Renal cortical epithelial cell (primary cell): Measurements from ENCODE around the gene WDR86. TPM values are rescaled to one million over a fixed set of nuclear protein-coding genes. Genes with fewer than 3 reads are reported as not detected.

Source experiments
- DNase-seq: peaks from one replicate; pipeline ENCODE4 v3.0.0-alpha.2; 2011; ENCODE audit warnings: low read depth
- total RNA-seq: library from RNA; depleted of rRNA; stranded (reverse); fragments of >200 nt; gene quantifications from 2 replicates; pipeline ENCODE4 v1.2.3, GENCODE V29; 2014

Gene WDR86
- total RNA-seq, 1 donor from 2014 or later = 1.5 TPM

- no peak for DNase-seq
Observed at GRCh38 chr7:151390598-151391357, 19.1 kb downstream of the WDR86 start.

GRCh38 chr7:151389768-151390597, 19.9 kb downstream of the WDR86 start:
- no peak for DNase-seq

- no peak for DNase-seq
Observed at GRCh38 chr7:151389096-151389767, 20.6 kb downstream of the WDR86 start.

- DNase-seq = no peak
Observed at GRCh38 chr7:151388430-151388829, 21.4 kb downstream of the WDR86 start.

GRCh38 chr7:151388007-151388297, 21.9 kb downstream of the WDR86 start:
- no peak for DNase-seq

GRCh38 chr7:151387161-151388006, 22.5 kb downstream of the WDR86 start:
- no peak for DNase-seq

- no peak for DNase-seq
Observed at GRCh38 chr7:151386301-151387160, 23.3 kb downstream of the WDR86 start.

- DNase-seq = no peak
Observed at GRCh38 chr7:151385626-151386300, 24.1 kb downstream of the WDR86 start.

GRCh38 chr7:151384776-151385625, 24.8 kb downstream of the WDR86 start:
- no peak for DNase-seq

GRCh38 chr7:151384352-151384697, 25.5 kb downstream of the WDR86 start:
- DNase-seq = no peak

GRCh38 chr7:151383638-151384351, 26.0 kb downstream of the WDR86 start:
- no peak for DNase-seq

GRCh38 chr7:151382079-151382885, 27.6 kb downstream of the WDR86 start:
- DNase-seq = no peak

- no peak for DNase-seq
Observed at GRCh38 chr7:151381348-151382078, 28.3 kb downstream of the WDR86 start.

- DNase-seq = no peak
Observed at GRCh38 chr7:151381098-151381347, 28.8 kb downstream of the WDR86 start.

GRCh38 chr7:151380199-151381097, 29.4 kb downstream of the WDR86 start:
- DNase-seq = no peak

- DNase-seq = no peak
Observed at GRCh38 chr7:151379534-151380198, 30.2 kb downstream of the WDR86 start.
